ENCODE data around the gene CMIP.

DNA sequence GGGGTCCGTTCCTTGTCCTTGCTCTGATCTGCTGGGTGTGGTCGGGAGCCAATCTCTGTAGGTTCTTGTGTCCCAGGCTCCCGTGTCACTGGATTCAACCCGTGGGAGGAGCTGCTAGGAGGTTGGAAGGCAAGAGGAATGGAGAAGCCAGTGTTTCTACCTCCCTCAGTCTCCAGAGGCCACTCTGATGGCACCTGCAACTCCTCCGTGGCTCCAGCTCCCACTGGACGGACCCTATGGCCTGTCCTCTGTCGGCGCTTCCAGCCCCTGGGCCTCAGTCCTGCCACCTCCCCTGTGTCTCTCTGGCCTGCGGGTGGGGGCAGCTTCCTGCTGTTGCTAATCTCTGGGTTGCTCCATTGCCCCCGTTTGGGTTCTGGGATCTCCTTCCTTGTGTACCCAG, 71.1 kb downstream of the CMIP start:
- TF ChIP-seq GATA3 (IDR thresholded peaks at IDR 0.05; ENCODE audit: low read depth, low read length) (no peak), GATA2 (IDR thresholded peaks at IDR 0.05; ENCODE audit: low read depth, low read length) (no peak)

All from SH-SY5Y (cell line).